H1 (cell line): ENCODE measurements around the gene ZFAND2B. TPM values are rescaled to one million over a fixed set of nuclear protein-coding genes. Genes with fewer than 3 reads are reported as not detected.

ENCODE experiments used
- CTCF ChIA-PET: fragments of 300-600 bp; sonication (Branson Sonifier 250); formaldehyde crosslinking; loops from one replicate; lab custom pipeline; 2021; ENCODE audit not compliant: partially characterized antibody; lab: Charles Lee
- POLR2A ChIA-PET: fragments of 300-600 bp; sonication (Branson Sonifier 250); formaldehyde crosslinking; loops from one replicate; lab custom pipeline; 2021; ENCODE audit warnings: inconsistent platforms; ENCODE audit not compliant: partially characterized antibody; lab: Charles Lee
- DNase-seq, 2 experiments: peaks; one replicate each; pipeline versions ENCODE4 v3.0.0 to v3.0.0-alpha.2; 2010 to 2022; ENCODE audit warnings: low spot score in 2 of 2, low read depth in 1 of 2, mixed read lengths in 1 of 2
- FAIRE-seq: peaks from 2 replicates; lab custom pipeline; 2011; peaks lifted over from hg19 to GRCh38; lab: Jason Lieb, UNC
- H2AFZ ChIP-seq: 2 replicates; pipeline ENCODE4 v1.8.1; 2012; ENCODE audit warnings: low read length, inconsistent platforms
- H2AK5ac ChIP-seq: 2 replicates; pipeline ENCODE4 v1.6.1; 2013; ENCODE audit warnings: low read depth, low read length
- H2BK120ac ChIP-seq: replicated peaks from 2 replicates; pipeline ENCODE3; 2013; ENCODE audit warnings: low read depth, low read length, inconsistent platforms
- H2BK12ac ChIP-seq: 2 replicates; pipeline ENCODE4 v1.6.1; 2013; ENCODE audit warnings: low read depth, low read length
- H2BK15ac ChIP-seq: 2 replicates; pipeline ENCODE4 v1.6.1; 2013; ENCODE audit warnings: low read length
- H2BK20ac ChIP-seq: 2 replicates; pipeline ENCODE4 v1.6.1; 2013; ENCODE audit warnings: low read length
- H2BK5ac ChIP-seq: 2 replicates; pipeline ENCODE4 v1.6.1; 2013; ENCODE audit warnings: low read depth, low read length
- H3K14ac ChIP-seq: 2 replicates; pipeline ENCODE4 v1.6.1; 2013; ENCODE audit warnings: inconsistent platforms; ENCODE audit not compliant: insufficient read length
- H3K18ac ChIP-seq: 2 replicates; pipeline ENCODE4 v1.6.1; 2013; ENCODE audit warnings: low read length; ENCODE audit errors: extremely low read depth
- H3K23ac ChIP-seq: 2 replicates; pipeline ENCODE4 v1.6.1; 2013; ENCODE audit warnings: inconsistent platforms; ENCODE audit not compliant: insufficient read length
- H3K23me2 ChIP-seq: 2 replicates; pipeline ENCODE4 v1.6.1; 2013; ENCODE audit warnings: low read depth, low read length
- H3K27ac ChIP-seq: 2 replicates; pipeline ENCODE4 v1.6.1; 2011; ENCODE audit warnings: low read depth, low read length, inconsistent platforms
- H3K27me3 ChIP-seq, 4 experiments: replicated peaks in 1 of 4; 1 replicate in 1 of 4; 2 replicates in 3 of 4; pipeline versions ENCODE4 v1.6.1 to v1.8.1; 2011 to 2013; ENCODE audit warnings: low read length in 3 of 4, mild to moderate bottlenecking in 3 of 4, inconsistent platforms in 2 of 4, mixed read lengths in 2 of 4, moderate library complexity in 1 of 4; ENCODE audit not compliant: control insufficient read depth in 3 of 4, insufficient read depth in 3 of 4; ENCODE audit errors: extremely low read depth in 1 of 4
- H3K36me3 ChIP-seq, 4 experiments: 2 replicates each; pipeline versions ENCODE4 v1.6.1 to v1.8.1; 2011 to 2013; ENCODE audit warnings: mild to moderate bottlenecking in 4 of 4, low read length in 3 of 4, moderate library complexity in 2 of 4, control low read depth in 1 of 4, inconsistent platforms in 1 of 4; ENCODE audit not compliant: insufficient read depth in 4 of 4, control insufficient read depth in 2 of 4
- H3K4ac ChIP-seq: replicated peaks from 2 replicates; pipeline ENCODE3; 2013; ENCODE audit warnings: low read length, low read depth, mixed read lengths, inconsistent platforms; ENCODE audit not compliant: insufficient read length
- H3K4me1 ChIP-seq, 4 experiments: replicated peaks in 1 of 4; 1 replicate in 1 of 4; 2 replicates in 3 of 4; pipeline versions ENCODE4 v1.6.1 to v1.8.1; 2011 to 2013; ENCODE audit warnings: low read length in 3 of 4, inconsistent platforms in 2 of 4, mixed read lengths in 1 of 4; ENCODE audit not compliant: insufficient read depth in 4 of 4, control insufficient read depth in 3 of 4
- H3K4me2 ChIP-seq, 2 experiments: 2 replicates each; pipeline versions ENCODE4 v1.6.1 to v1.8.1; 2011 to 2013; ENCODE audit warnings: low read depth in 2 of 2, low read length in 2 of 2, control low read depth in 1 of 2, inconsistent platforms in 1 of 2, mild to moderate bottlenecking in 1 of 2; ENCODE audit not compliant: insufficient read depth in 1 of 2
- H3K4me3 ChIP-seq, 4 experiments: fragments of 200-600, 300-600 bp in 1 of 4; sonication (generic), shearing (Covaris generic), sonication (Bioruptor Twin) in 1 of 4; 2 replicates each; pipeline versions ENCODE4 v1.5.1 to v1.8.1; 2011 to 2016; ENCODE audit warnings: low read length in 4 of 4, low read depth in 3 of 4, control low read depth in 2 of 4, inconsistent platforms in 2 of 4, mild to moderate bottlenecking in 2 of 4, mixed read lengths in 1 of 4, moderate library complexity in 1 of 4; ENCODE audit not compliant: insufficient read depth in 2 of 4; ENCODE audit errors: extremely low read depth in 1 of 4
- H3K56ac ChIP-seq: replicated peaks from 2 replicates; pipeline ENCODE3; 2013; ENCODE audit warnings: low read depth, mild to moderate bottlenecking, mixed read lengths, low read length, inconsistent platforms; ENCODE audit not compliant: insufficient read length
- H3K79me1 ChIP-seq: 2 replicates; pipeline ENCODE4 v1.6.1; 2013; ENCODE audit warnings: low read depth, low read length, control low read depth
- H3K79me2 ChIP-seq, 2 experiments: 2 replicates each; pipeline versions ENCODE4 v1.6.1 to v1.8.1; 2012 to 2013; ENCODE audit warnings: low read length in 2 of 2, mild to moderate bottlenecking in 2 of 2, inconsistent platforms in 1 of 2; ENCODE audit not compliant: insufficient read depth in 2 of 2, control insufficient read depth in 1 of 2
- H3K9ac ChIP-seq, 4 experiments: replicated peaks in 1 of 4; 1 replicate in 1 of 4; 2 replicates in 3 of 4; pipeline versions ENCODE4 v1.6.1 to v1.8.1; 2011 to 2013; ENCODE audit warnings: low read depth in 3 of 4, low read length in 3 of 4, control low read depth in 2 of 4, mild to moderate bottlenecking in 2 of 4, moderate library complexity in 2 of 4, inconsistent platforms in 1 of 4; ENCODE audit errors: extremely low read depth in 1 of 4
- H3K9me3 ChIP-seq, 2 experiments: 2 replicates each; pipeline versions ENCODE4 v1.6.1 to v1.8.1; 2012 to 2013; ENCODE audit warnings: mild to moderate bottlenecking in 2 of 2, moderate library complexity in 2 of 2, control low read depth in 1 of 2, inconsistent platforms in 1 of 2, low read depth in 1 of 2, low read length in 1 of 2, mixed read lengths in 1 of 2; ENCODE audit not compliant: insufficient read depth in 2 of 2
- H4K20me1 ChIP-seq, 2 experiments: replicated peaks in 1 of 2; 2 replicates each; pipeline versions ENCODE3 to v1.8.1; 2011 to 2013; ENCODE audit warnings: inconsistent platforms in 2 of 2, low read length in 2 of 2, mild to moderate bottlenecking in 1 of 2; ENCODE audit not compliant: insufficient read depth in 2 of 2, control insufficient read depth in 1 of 2
- H4K5ac ChIP-seq: 2 replicates; pipeline ENCODE4 v1.6.1; 2013; ENCODE audit warnings: low read length, low read depth, mixed read lengths, inconsistent platforms; ENCODE audit not compliant: insufficient read length
- H4K8ac ChIP-seq: 2 replicates; pipeline ENCODE4 v1.8.0; 2013; ENCODE audit warnings: mild to moderate bottlenecking, moderate library complexity, low read length, inconsistent platforms; ENCODE audit not compliant: insufficient read depth; ENCODE audit errors: extremely low read depth
- H4K91ac ChIP-seq: replicated peaks from 2 replicates; pipeline ENCODE3; 2013; ENCODE audit warnings: low read length, mixed read lengths, inconsistent platforms; ENCODE audit not compliant: insufficient read length
- BACH1 ChIP-seq: IDR thresholded peaks from 2 replicates; pipeline ENCODE4 v1.6.1; 2012; ENCODE audit warnings: low read length, improper control_type of control experiment
- CBX8 ChIP-seq: fragments of 300-800, 300-1000 bp; sonication (generic); IDR thresholded peaks from 2 replicates; pipeline ENCODE4 v1.7.1; 2016; ENCODE audit warnings: low read depth, low read length, borderline replicate concordance
- CTBP2 ChIP-seq: IDR thresholded peaks from 2 replicates; pipeline ENCODE4 v1.7.0; 2011; ENCODE audit warnings: borderline replicate concordance, mild to moderate bottlenecking, moderate library complexity, mixed read lengths, low read length; ENCODE audit not compliant: insufficient read depth, insufficient read length
- EP300 ChIP-seq, 2 experiments: IDR thresholded peaks; 1 replicate in 1 of 2; 2 replicates in 1 of 2; pipeline ENCODE4 v1.6.1; 2011 to 2012; ENCODE audit warnings: low read depth in 2 of 2, low read length in 2 of 2, mild to moderate bottlenecking in 2 of 2, borderline replicate concordance in 1 of 2, inconsistent platforms in 1 of 2, moderate library complexity in 1 of 2
- JUND ChIP-seq: IDR thresholded peaks from 2 replicates; pipeline ENCODE4 v1.6.1; 2011; ENCODE audit warnings: mild to moderate bottlenecking, improper control_type of control experiment, low read length
- KDM1A ChIP-seq: fragments of 200-600, 300-600 bp; sonication (generic); IDR thresholded peaks from 2 replicates; pipeline ENCODE4 v1.7.1; 2016; ENCODE audit warnings: mild to moderate bottlenecking, low read length, borderline replicate concordance
- MAFK ChIP-seq: IDR thresholded peaks from 2 replicates; pipeline ENCODE4 v1.6.1; 2012; ENCODE audit warnings: low read depth, mild to moderate bottlenecking, improper control_type of control experiment, low read length
- PHF8 ChIP-seq: fragments of 200-600 bp; sonication (generic); conservative IDR thresholded peaks from 2 replicates; pipeline ENCODE4 v1.7.1; 2012; ENCODE audit warnings: low read depth, mild to moderate bottlenecking, inconsistent platforms, low read length, moderate library complexity
- POLR2A ChIP-seq, 2 experiments: IDR thresholded peaks; 1 replicate in 1 of 2; 2 replicates in 1 of 2; pipeline ENCODE4 v1.6.1; 2011; ENCODE audit warnings: low read depth in 2 of 2, low read length in 2 of 2, mild to moderate bottlenecking in 2 of 2; ENCODE audit errors: control extremely low read depth in 1 of 2
- RBBP5 ChIP-seq: IDR thresholded peaks from 2 replicates; pipeline ENCODE4 v1.7.1; 2012; ENCODE audit warnings: low read depth, mild to moderate bottlenecking, inconsistent platforms, low read length, moderate library complexity, borderline replicate concordance
- SIRT6 ChIP-seq: IDR thresholded peaks from one replicate; pipeline ENCODE4 v1.7.1; 2012; ENCODE audit warnings: low read length, inconsistent platforms
- SP1 ChIP-seq: IDR thresholded peaks from 2 replicates; pipeline ENCODE4 v1.6.1; 2011; ENCODE audit warnings: low read depth, low read length
- TEAD4 ChIP-seq: IDR thresholded peaks from 2 replicates; pipeline ENCODE4 v1.6.1; 2012; ENCODE audit warnings: low read depth, low read length, inconsistent platforms, mixed read lengths
- WGBS, 2 experiments: shearing (Covaris generic) in 1 of 2; methylation state at CpG; one replicate each; pipeline versions ENCODE4 v1.1.6 to v1.1.7; 2013 to 2015; ENCODE audit warnings: low lambda C conversion rate in 2 of 2, mixed read lengths in 2 of 2, inconsistent platforms in 1 of 2, low coverage in 1 of 2, missing lambda C conversion rate in 1 of 2; ENCODE audit not compliant: insufficient replicate concordance in 2 of 2, insufficient coverage in 1 of 2, insufficient read length in 1 of 2; ENCODE audit errors: extremely low coverage in 1 of 2, missing lambda C conversion rate in 1 of 2; 5-methylcytosine and 5-hydroxymethylcytosine counted together
- polyA plus RNA-seq, 7 experiments: library from polyadenylated mRNA; depleted of rRNA in 3 of 7; stranded (reverse) in 5 of 7; unstranded in 2 of 7; fragments of >200 nt in 5 of 7; fragments of 200-250 nt in 2 of 7; gene quantifications; 1 replicate in 5 of 7; 2 replicates in 1 of 7; 4 replicates in 1 of 7; pipeline versions ENCODE4 v1.2.1 to v1.2.3, GENCODE V29; 2011 to 2013; ENCODE audit warnings: missing spikeins in 2 of 7, mixed read lengths in 2 of 7
- total RNA-seq: library from RNA; stranded (reverse); fragmentation: NEBNext Ultra II Directional; extraction: Animal tissue kit (Norgen Biotek cat#: 25700); gene quantifications from 2 replicates; pipeline ENCODE4 v1.2.1, GENCODE V29; 2021
- TF ChIP-seq, protein P1 (sequence below): IDR thresholded peaks from 2 replicates; pipeline ENCODE4 v1.6.1; 2012; ENCODE audit warnings: inconsistent platforms

Gene ZFAND2B
- total and polyA plus RNA-seq, 2 of the 8 experiments (the other 6 are each of a cell fraction or from before 2014, with no cell fraction given) = 16.0 to 17.9 TPM

DNA sequence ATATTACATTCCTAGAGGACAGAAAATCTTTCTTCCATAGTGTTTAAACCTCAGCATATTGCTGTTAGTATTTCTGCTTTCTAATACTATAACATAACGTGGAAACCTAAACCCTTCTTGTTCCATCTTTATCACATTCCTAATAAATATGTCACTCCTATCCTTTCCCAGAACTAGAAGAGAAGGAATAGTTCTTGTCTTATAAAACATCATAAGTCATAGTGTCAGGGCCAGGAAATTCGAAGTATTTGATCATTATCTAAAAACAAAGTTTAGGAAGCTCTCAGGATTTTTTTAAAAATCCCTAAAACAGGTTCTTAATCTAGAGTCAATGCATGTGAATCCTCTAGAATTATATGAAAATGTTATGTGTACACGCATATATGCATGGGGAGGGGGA is 48.0 kb upstream of the ZFAND2B start:
- Histone ChIP-seq H3K4me3 (no peak overlapping the region), H3K27ac (no peak overlapping the region), H2BK20ac (no peak overlapping the region), H2AFZ (no peak overlapping the region), H4K8ac (no peak overlapping the region), H3K36me3 (peaks cover 0 to 2% (median 0%) of the 10 kb centered on the region in 4 experiments; a peak in 2 of 8 replicates), H4K20me1 (peaks cover 2 to 5% of the 10 kb centered on the region in 2 experiments), H2AK5ac (no peak overlapping the region), H3K4ac (no peak overlapping the region), H2BK5ac (no peak overlapping the region), H2BK120ac (no peak overlapping the region), H2BK12ac (no peak overlapping the region), H3K79me2 (no peaks in the 10 kb centered on the region), H3K79me1 (no peaks in the 10 kb centered on the region), H2BK15ac (no peak overlapping the region), H3K18ac (no peak overlapping the region), H3K56ac (no peak overlapping the region), H3K9me3 (no peaks in the 10 kb centered on the region), H3K9ac (no peak overlapping the region), H3K23ac (no peak overlapping the region), H3K4me1 (peaks cover 0 to 5% (median 2%) of the 10 kb centered on the region in 4 experiments; a peak in 3 of 7 replicates), H4K91ac (no peak overlapping the region), H3K4me2 (no peak overlapping the region), H4K5ac (no peak overlapping the region), H3K14ac (no peak overlapping the region), H3K23me2 (peaks cover 2% of the 10 kb centered on the region; the same call in 1 of the 2 replicates), H3K27me3 (no peaks in the 10 kb centered on the region; a peak in 1 of 7 replicates)
- WGBS, 2 experiments = 89% methylated on average over 3 of the region's 3 CpGs; no CpG with 5 or more reads in 1 of the 2 experiments
- CTCF ChIA-PET = interaction anchor here (0.7 to 12.5 kb wide), 31 partner anchors 10 to 500 kb away, joined by 3 to 149 read pairs (median 4); partner anchors contain the start of genes CNPPD1, FEV, IHH and SLC23A3
- FAIRE-seq = no peak
- DNase-seq = no peak
- POLR2A ChIA-PET = interaction anchor here (0.8 to 1.6 kb wide), 4 partner anchors 18 to 100 kb away, joined by 3 to 5 read pairs (median 4); partner anchors contain the start of genes ABCB6, CNPPD1 and TUBA4A
- TF ChIP-seq CBX8 (no peak), TEAD4 (no peak), SP1 (no peak), PHF8 (no peak), JUND (no peak), RBBP5 (no peak), SIRT6 (no peak), EP300 (IDR thresholded peaks at IDR 0.05; ENCODE audit: borderline replicate concordance in 1 of 2, low read depth in 2 of 2, low read length in 2 of 2) (no peak), CTBP2 (no peak), KDM1A (no peak), POLR2A (IDR thresholded peaks at IDR 0.05; ENCODE audit: control extremely low read depth in 1 of 2, low read depth in 2 of 2, low read length in 2 of 2) (no peak), BACH1 (no peak), MAFK (no peak)
- TF ChIP-seq, protein P1, sequence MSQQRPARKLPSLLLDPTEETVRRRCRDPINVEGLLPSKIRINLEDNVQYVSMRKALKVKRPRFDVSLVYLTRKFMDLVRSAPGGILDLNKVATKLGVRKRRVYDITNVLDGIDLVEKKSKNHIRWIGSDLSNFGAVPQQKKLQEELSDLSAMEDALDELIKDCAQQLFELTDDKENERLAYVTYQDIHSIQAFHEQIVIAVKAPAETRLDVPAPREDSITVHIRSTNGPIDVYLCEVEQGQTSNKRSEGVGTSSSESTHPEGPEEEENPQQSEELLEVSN = no peak
